B cell (primary cell): ENCODE measurements around the gene STX5. TPM values are rescaled to one million over a fixed set of nuclear protein-coding genes. Genes with fewer than 3 reads are reported as not detected.

Experiments used
- ATAC-seq: fragments of 200-7000 bp; cut with Tn5 transposase; one replicate; pipeline ENCODE4 v1.10.0; 2021; ENCODE audit warnings: low read depth, mild to moderate bottlenecking, moderate number of reproducible peaks, moderate library complexity
- CTCF ChIA-PET: fragments of 350-600 bp; sonication (Branson Sonifier 250); formaldehyde crosslinking; loops from one replicate; lab custom pipeline; 2021; ENCODE audit warnings: antibody characterized with exemption, inconsistent platforms; lab: Charles Lee
- POLR2A ChIA-PET: fragments of 350-600 bp; sonication (Branson Sonifier 250); formaldehyde crosslinking; loops from one replicate; lab custom pipeline; 2021; ENCODE audit warnings: antibody characterized with exemption; lab: Charles Lee
- DNase-seq: peaks from one replicate; pipeline ENCODE4 v3.0.0; 2013
- H2AFZ ChIP-seq: 2 replicates; pipeline ENCODE4 v1.6.1; 2012; ENCODE audit warnings: mild to moderate bottlenecking, low read depth, low read length; ENCODE audit not compliant: insufficient read depth, poor library complexity, severe bottlenecking
- H3K27ac ChIP-seq, 2 donors: 1 replicate in 1 of 2; 2 replicates in 1 of 2; pipeline ENCODE4 v1.5.1; 2012 to 2013; ENCODE audit warnings: low read length in 2 of 2, mild to moderate bottlenecking in 2 of 2, moderate library complexity in 1 of 2
- H3K27me3 ChIP-seq, 4 experiments: fragments of 200-600 bp in 1 of 4; sonication (generic) in 1 of 4; replicated peaks in 1 of 4; 1 replicate in 2 of 4; 2 replicates in 2 of 4; pipeline versions ENCODE4 v1.6.1 to v1.7.0; 2013 to 2016; ENCODE audit warnings: low read length in 3 of 4, mild to moderate bottlenecking in 2 of 4, mixed read lengths in 1 of 4, moderate library complexity in 1 of 4; ENCODE audit not compliant: insufficient read depth in 4 of 4, control insufficient read depth in 3 of 4; ENCODE audit errors: control extremely low read depth in 1 of 4
- H3K36me3 ChIP-seq, 2 experiments: replicated peaks in 1 of 2; 1 replicate in 1 of 2; 2 replicates in 1 of 2; pipeline versions ENCODE4 v1.6.1 to v1.7.1; 2013; ENCODE audit warnings: low read length in 1 of 2; ENCODE audit not compliant: insufficient read depth in 2 of 2, control insufficient read depth in 1 of 2; ENCODE audit errors: control extremely low read depth in 1 of 2, extremely low read depth in 1 of 2
- H3K4me1 ChIP-seq, 2 donors: fragments of 200-600 bp in 1 of 2; sonication (generic) in 1 of 2; 1 replicate in 1 of 2; 2 replicates in 1 of 2; pipeline versions ENCODE4 v1.5.1 to v1.6.1; 2013 to 2017; ENCODE audit warnings: low read length in 2 of 2; ENCODE audit not compliant: control insufficient read depth in 2 of 2, insufficient read depth in 2 of 2
- H3K4me2 ChIP-seq: replicated peaks from 2 replicates; pipeline ENCODE3; 2012; ENCODE audit warnings: mild to moderate bottlenecking, low read depth, low read length; ENCODE audit not compliant: poor library complexity, severe bottlenecking
- H3K4me3 ChIP-seq, 5 experiments: fragments of 200-600 bp in 1 of 5; sonication (generic) in 1 of 5; 1 replicate in 3 of 5; 2 replicates in 2 of 5; pipeline versions ENCODE4 v1.5.1 to v1.7.0; 2011 to 2016; ENCODE audit warnings: low read length in 4 of 5, mild to moderate bottlenecking in 4 of 5, low read depth in 2 of 5, control low read depth in 1 of 5, moderate library complexity in 1 of 5; ENCODE audit not compliant: insufficient read depth in 1 of 5; ENCODE audit errors: control extremely low read depth in 1 of 5, extremely low read depth in 1 of 5
- H3K79me2 ChIP-seq: fragments of 200-600 bp; sonication (generic); one replicate; pipeline ENCODE4 v1.6.0; 2016; ENCODE audit warnings: low read length; ENCODE audit not compliant: control insufficient read depth, insufficient read depth
- H3K9ac ChIP-seq: fragments of 200-600 bp; sonication (generic); 2 replicates; pipeline ENCODE4 v1.6.1; 2017; ENCODE audit warnings: mild to moderate bottlenecking, low read length, moderate library complexity
- H3K9me3 ChIP-seq, 3 donors: one replicate each; pipeline versions ENCODE4 v1.6.1 to v1.7.1; 2013; ENCODE audit warnings: low read length in 2 of 3; ENCODE audit not compliant: control insufficient read depth in 2 of 3, insufficient read depth in 1 of 3; ENCODE audit errors: control extremely low read depth in 1 of 3
- H4K20me1 ChIP-seq: 2 replicates; pipeline ENCODE4 v1.6.0; 2012; ENCODE audit warnings: mild to moderate bottlenecking, low read length; ENCODE audit not compliant: insufficient read depth, control insufficient read depth, poor library complexity, severe bottlenecking
- H3K27ac Mint-ChIP-seq: one replicate; pipeline ENCODE4 v1.8.0; 2021; ENCODE audit warnings: mixed read lengths
- H3K27me3 Mint-ChIP-seq: one replicate; pipeline ENCODE4 v1.8.0; 2021; ENCODE audit warnings: mixed read lengths
- H3K4me1 Mint-ChIP-seq: one replicate; pipeline ENCODE4 v1.8.0; 2021; ENCODE audit warnings: mixed read lengths
- H3K4me3 Mint-ChIP-seq: one replicate; pipeline ENCODE4 v1.8.0; 2021; ENCODE audit warnings: mixed read lengths
- H3K9me3 Mint-ChIP-seq: one replicate; pipeline ENCODE4 v1.8.0; 2022; ENCODE audit warnings: mixed read lengths; ENCODE audit not compliant: insufficient read depth
- CTCF ChIP-seq: fragments of 200-600 bp; IDR thresholded peaks from one replicate; pipeline ENCODE4 v1.8.0; 2022; ENCODE audit warnings: antibody characterized with exemption, mild to moderate bottlenecking
- EZH2 ChIP-seq: IDR thresholded peaks from 2 replicates; pipeline ENCODE4 v1.6.1; 2012; ENCODE audit warnings: borderline replicate concordance, low read depth, mild to moderate bottlenecking, moderate library complexity, low read length; ENCODE audit not compliant: insufficient read depth, poor library complexity, severe bottlenecking
- WGBS: methylation state at CpG from one replicate; pipeline ENCODE4 v1.1.5; 2013; ENCODE audit warnings: missing lambda C conversion rate; ENCODE audit not compliant: insufficient coverage; 5-methylcytosine and 5-hydroxymethylcytosine counted together
- intact Hi-C: fragments of 100-400 bp; cut with micrococcal nuclease; formaldehyde crosslinking; loops from one replicate; pipeline ENCODE4 v1.10.0; 2022
- polyA plus RNA-seq: library from polyadenylated mRNA; depleted of rRNA; stranded (reverse); fragments of >200 nt; gene quantifications from 2 replicates; pipeline ENCODE4 v1.2.3, GENCODE V29; 2012
- total RNA-seq, 2 donors: library from RNA; stranded (reverse); fragments of 120-200 nt in 1 of 2; gene quantifications; 1 replicate in 1 of 2; 2 replicates in 1 of 2; pipeline versions ENCODE4 v1.2.3 to v1.2.4, GENCODE V29; 2013 to 2022

Gene STX5
- total and polyA plus RNA-seq, 2 donors (not counting 1 experiment from before 2014, with no cell fraction given) = 41.0 to 99.1 TPM

GRCh38 chr11:62775646-62776045 is 56.2 kb downstream of the STX5 start:
- Histone ChIP-seq H2AFZ (no peak overlapping the region), H3K9me3 (no peaks in the 10 kb centered on the region), H3K27me3 (no peaks in the 10 kb centered on the region), H4K20me1 (no peaks in the 10 kb centered on the region), H3K79me2 (peaks cover 6% of the 10 kb centered on the region), H3K4me2 (no peak overlapping the region), H3K4me3 (no peak overlapping the region), H3K27ac (no peak overlapping the region), H3K36me3 (peaks cover 0 to 20% of the 10 kb centered on the region in 2 experiments), H3K9ac (no peak overlapping the region), H3K4me1 (peaks cover 7 to 11% of the 10 kb centered on the region in 2 donors)
- Mint-ChIP-seq H3K4me1 (peaks cover 17% of the 10 kb centered on the region), H3K27ac (peak overlapping the region; percentile 37), H3K9me3 (no peaks in the 10 kb centered on the region), H3K4me3 (no peak overlapping the region), H3K27me3 (no peaks in the 10 kb centered on the region)
- POLR2A ChIA-PET = no interaction called here
- no peak for TF ChIP-seq CTCF
- TF ChIP-seq EZH2 = no peak
- WGBS = over 99% methylated on average over 16 of the region's 17 CpGs
- ATAC-seq (no peak), DNase-seq (no peak)
- intact Hi-C loops = no loop called here
- CTCF ChIA-PET = interaction anchor here (0.5 to 8.5 kb wide), 2 partner anchors 11 to 435 kb away, joined by 3 to 70 read pairs; partner anchors contain the start of gene TMEM179B

GRCh38 chr11:62774407-62774806 is 57.4 kb downstream of the STX5 start:
- no peaks in the 10 kb centered on the region for H3K27me3 ChIP-seq
- peaks cover 15 to 23% of the 10 kb centered on the region in 2 donors for H3K4me1 ChIP-seq
- no peak overlapping the region for H3K9ac ChIP-seq
- no peak overlapping the region for H3K4me3 ChIP-seq
- no peak overlapping the region for H3K27ac Mint-ChIP-seq
- H3K9me3 ChIP-seq = no peaks in the 10 kb centered on the region
- ChIA-PET POLR2A (interaction anchor here (0.5 to 0.6 kb wide), 3 partner anchors 13 to 71 kb away, joined by 3 to 5 read pairs (median 3); partner anchors contain the start of gene POLR2G), CTCF (interaction anchor here (0.7 to 8.5 kb wide), 2 partner anchors 12 to 379 kb away, joined by 4 to 70 read pairs; partner anchors contain the start of gene TMEM179B)
- H4K20me1 ChIP-seq = no peaks in the 10 kb centered on the region
- no peak overlapping the region for H3K27ac ChIP-seq
- intact Hi-C loops = loop anchor here (5.0 kb wide), 1 partner anchor 182 kb away; the partner anchor contains the start of gene TUT1
- WGBS = 95% methylated on average over 5 of the region's 6 CpGs
- TF ChIP-seq CTCF = no peak
- no peak for TF ChIP-seq EZH2
- H3K36me3 ChIP-seq = peaks cover 0 to 20% of the 10 kb centered on the region in 2 experiments
- DNase-seq = no peak
- peaks cover 6% of the 10 kb centered on the region for H3K79me2 ChIP-seq
- no peaks in the 10 kb centered on the region for H3K9me3 Mint-ChIP-seq
- H2AFZ ChIP-seq = no peak overlapping the region
- no peak for ATAC-seq
- peaks cover 28% of the 10 kb centered on the region for H3K4me1 Mint-ChIP-seq
- no peak overlapping the region for H3K4me3 Mint-ChIP-seq
- H3K4me2 ChIP-seq = no peak overlapping the region
- no peaks in the 10 kb centered on the region for H3K27me3 Mint-ChIP-seq
